Measurements from ENCODE around the gene ZNF83. TPM values are rescaled to one million over a fixed set of nuclear protein-coding genes. Genes with fewer than 3 reads are reported as not detected.
"Not testable (repeated sequence)": the region's sequence is repeated elsewhere in the genome, so short reads cannot be mapped to it uniquely, and the experiment has no call there.

ZNF83 gene
- 63.7 TPM for total RNA-seq

GRCh38 chr19:52637718-52638585 lies at the start of gene ZNF83:
TSS of gene ZNF83 (minus strand) at chr19:52638355.
- DNase-seq = peak; percentile 97

GRCh38 chr19:52687684-52688083 lies 49.5 kb upstream of the ZNF83 start:
- DNase-seq = no peak

GRCh38 chr19:52685811-52686210 lies 47.7 kb upstream of the ZNF83 start:
- DNase-seq = no peak

GRCh38 chr19:52681216-52681615 lies 43.1 kb upstream of the ZNF83 start:
- not testable (repeated sequence) for DNase-seq

- DNase-seq = no peak
Measured at GRCh38 chr19:52679598-52679997, 41.4 kb upstream of the ZNF83 start.

- not testable (repeated sequence) for DNase-seq
Measured at GRCh38 chr19:52675239-52675638, 37.1 kb upstream of the ZNF83 start.

GRCh38 chr19:52673014-52673413 lies 34.9 kb upstream of the ZNF83 start:
- no peak for DNase-seq

- DNase-seq = no peak
Measured at GRCh38 chr19:52670046-52670445, 31.9 kb upstream of the ZNF83 start.

GRCh38 chr19:52669586-52669985 lies 31.4 kb upstream of the ZNF83 start:
- DNase-seq = no peak

GRCh38 chr19:52667972-52668371 lies 29.8 kb upstream of the ZNF83 start:
- no peak for DNase-seq

GRCh38 chr19:52666506-52666905 lies 28.4 kb upstream of the ZNF83 start:
- no peak for DNase-seq

- no peak for DNase-seq
Measured at GRCh38 chr19:52665529-52665928, 27.4 kb upstream of the ZNF83 start.

GRCh38 chr19:52665027-52665426 lies 26.9 kb upstream of the ZNF83 start:
- no peak for DNase-seq

- peak; percentile 5 for DNase-seq
Measured at GRCh38 chr19:52664461-52664860, 26.3 kb upstream of the ZNF83 start.

- DNase-seq = no peak
Measured at GRCh38 chr19:52662631-52663030, 24.5 kb upstream of the ZNF83 start.

GRCh38 chr19:52660981-52661380 lies 22.8 kb upstream of the ZNF83 start:
- DNase-seq = no peak

- no peak for DNase-seq
Measured at GRCh38 chr19:52659013-52659412, 20.9 kb upstream of the ZNF83 start.

- no peak for DNase-seq
Measured at GRCh38 chr19:52658595-52658994, 20.4 kb upstream of the ZNF83 start.

GRCh38 chr19:52653161-52653560 lies 15.0 kb upstream of the ZNF83 start:
- no peak for DNase-seq

- DNase-seq = no peak
Measured at GRCh38 chr19:52651956-52652355, 13.8 kb upstream of the ZNF83 start.

GRCh38 chr19:52648336-52649016 lies 10.3 kb upstream of the ZNF83 start:
- DNase-seq = no peak

- DNase-seq = no peak
Measured at GRCh38 chr19:52646571-52647217, 8.5 kb upstream of the ZNF83 start.

- peak; percentile 35 for DNase-seq
Measured at GRCh38 chr19:52640916-52641315, 2.8 kb upstream of the ZNF83 start.

All from tongue (tissue), 2 donors.